ENCODE results near the gene CASP12.

Gene CASP12

GRCh38 chr11:104858882-104859775 lies 39.1 kb downstream of the CASP12 start:
- TF ChIP-seq, protein P1, sequence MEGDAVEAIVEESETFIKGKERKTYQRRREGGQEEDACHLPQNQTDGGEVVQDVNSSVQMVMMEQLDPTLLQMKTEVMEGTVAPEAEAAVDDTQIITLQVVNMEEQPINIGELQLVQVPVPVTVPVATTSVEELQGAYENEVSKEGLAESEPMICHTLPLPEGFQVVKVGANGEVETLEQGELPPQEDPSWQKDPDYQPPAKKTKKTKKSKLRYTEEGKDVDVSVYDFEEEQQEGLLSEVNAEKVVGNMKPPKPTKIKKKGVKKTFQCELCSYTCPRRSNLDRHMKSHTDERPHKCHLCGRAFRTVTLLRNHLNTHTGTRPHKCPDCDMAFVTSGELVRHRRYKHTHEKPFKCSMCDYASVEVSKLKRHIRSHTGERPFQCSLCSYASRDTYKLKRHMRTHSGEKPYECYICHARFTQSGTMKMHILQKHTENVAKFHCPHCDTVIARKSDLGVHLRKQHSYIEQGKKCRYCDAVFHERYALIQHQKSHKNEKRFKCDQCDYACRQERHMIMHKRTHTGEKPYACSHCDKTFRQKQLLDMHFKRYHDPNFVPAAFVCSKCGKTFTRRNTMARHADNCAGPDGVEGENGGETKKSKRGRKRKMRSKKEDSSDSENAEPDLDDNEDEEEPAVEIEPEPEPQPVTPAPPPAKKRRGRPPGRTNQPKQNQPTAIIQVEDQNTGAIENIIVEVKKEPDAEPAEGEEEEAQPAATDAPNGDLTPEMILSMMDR (conservative IDR thresholded peaks at IDR 0.05; ENCODE audit: control insufficient read depth, insufficient read depth, low read depth, low read length): no peak
- peak; percentile 28 for DNase-seq (ENCODE audit: low read depth)
- no peak overlapping the region for H3K4me3 ChIP-seq (ENCODE audit: control insufficient read depth, low read depth, low read length)

DNA sequence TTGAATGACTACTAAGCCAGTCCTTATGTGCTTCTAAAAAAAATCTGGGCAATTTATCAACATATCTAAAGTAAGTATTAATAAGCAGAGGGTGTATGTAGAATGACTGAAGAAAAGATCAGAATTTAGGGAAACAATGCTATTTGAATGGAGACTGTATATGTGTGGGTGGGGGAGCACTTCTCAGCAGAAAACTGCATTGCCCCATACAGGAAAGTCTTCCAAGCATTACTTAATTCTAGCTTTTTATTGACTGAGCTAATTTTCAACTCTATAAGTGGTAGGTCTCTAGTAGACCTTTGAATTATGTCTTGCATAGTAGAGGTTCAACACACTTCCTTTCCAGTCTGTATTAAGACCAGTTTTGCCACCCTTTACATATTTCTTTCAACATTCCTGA lies 41.7 kb downstream of the CASP12 start:
- no peak overlapping the region for H3K4me3 ChIP-seq (ENCODE audit: control insufficient read depth, low read depth, low read length)
- DNase-seq (ENCODE audit: low read depth): no peak
- TF ChIP-seq, protein P1 (conservative IDR thresholded peaks at IDR 0.05; ENCODE audit: control insufficient read depth, insufficient read depth, low read depth, low read length): no peak

DNA sequence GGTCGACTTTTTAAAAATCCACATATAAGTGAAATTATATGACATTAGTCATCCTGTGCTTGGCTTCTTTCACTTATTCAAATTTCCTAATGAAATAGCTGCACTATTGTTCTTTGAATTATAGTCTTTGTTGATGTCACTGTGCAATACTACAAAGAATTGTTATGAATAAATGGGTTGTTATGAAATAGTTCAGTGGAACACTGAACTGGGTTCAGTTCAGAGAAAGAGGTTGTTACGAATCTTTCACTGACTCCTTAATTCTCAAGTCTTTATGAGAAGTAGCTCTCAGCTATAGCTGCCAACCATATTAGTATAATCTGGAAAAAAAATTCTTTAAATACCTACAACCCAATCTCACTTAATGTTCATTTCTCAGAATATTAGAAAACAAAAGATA lies 42.3 kb downstream of the CASP12 start:
- no peak overlapping the region for H3K4me3 ChIP-seq (ENCODE audit: control insufficient read depth, low read depth, low read length)
- TF ChIP-seq, protein P1 (conservative IDR thresholded peaks at IDR 0.05; ENCODE audit: control insufficient read depth, insufficient read depth, low read depth, low read length): no peak
- DNase-seq (ENCODE audit: low read depth): no peak

DNA sequence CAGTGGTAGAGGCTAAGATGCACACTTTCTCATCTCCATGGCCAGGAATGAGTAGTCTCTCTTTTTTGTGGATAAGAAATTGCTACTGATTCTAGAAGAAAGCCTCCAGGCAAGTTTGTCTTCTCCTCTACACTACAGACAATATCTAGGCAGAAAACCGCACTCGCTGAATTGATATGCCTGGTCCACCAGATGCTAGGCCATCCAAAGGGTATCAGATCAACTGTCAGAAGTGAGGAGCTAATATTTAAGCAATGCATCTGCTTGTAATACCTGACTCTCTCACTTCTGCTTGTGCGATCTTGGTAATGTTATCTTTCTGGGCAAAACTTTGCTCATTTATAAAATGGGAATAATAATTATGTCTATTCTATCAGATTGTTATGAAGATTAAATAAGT lies 45.0 kb downstream of the CASP12 start:
- TF ChIP-seq, protein P1 (conservative IDR thresholded peaks at IDR 0.05; ENCODE audit: control insufficient read depth, insufficient read depth, low read depth, low read length): no peak
- no peak for DNase-seq (ENCODE audit: low read depth)
- H3K4me3 ChIP-seq (ENCODE audit: control insufficient read depth, low read depth, low read length): no peak overlapping the region

DNA sequence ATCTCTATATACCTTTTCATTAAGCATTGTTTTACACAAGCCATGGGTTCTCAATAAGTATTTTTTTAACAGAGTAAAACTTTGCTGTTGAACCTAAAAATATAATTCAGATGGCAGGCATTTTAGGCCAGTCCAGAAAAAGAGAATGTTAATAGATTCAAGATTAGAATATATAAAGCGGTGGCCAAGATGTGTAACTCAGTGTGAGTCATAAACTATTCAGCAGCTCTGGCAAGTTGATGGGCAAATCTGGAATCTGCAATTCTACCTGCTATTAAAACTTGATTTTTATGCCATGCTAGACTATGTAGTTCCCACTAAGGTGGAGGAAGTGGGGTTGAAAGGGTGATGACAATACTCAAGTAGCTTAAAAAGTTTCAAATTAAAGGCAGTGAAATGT lies 45.4 kb downstream of the CASP12 start:
- DNase-seq (ENCODE audit: low read depth): no peak
- TF ChIP-seq, protein P1 (conservative IDR thresholded peaks at IDR 0.05; ENCODE audit: control insufficient read depth, insufficient read depth, low read depth, low read length): no peak
- no peak overlapping the region for H3K4me3 ChIP-seq (ENCODE audit: control insufficient read depth, low read depth, low read length)

DNA sequence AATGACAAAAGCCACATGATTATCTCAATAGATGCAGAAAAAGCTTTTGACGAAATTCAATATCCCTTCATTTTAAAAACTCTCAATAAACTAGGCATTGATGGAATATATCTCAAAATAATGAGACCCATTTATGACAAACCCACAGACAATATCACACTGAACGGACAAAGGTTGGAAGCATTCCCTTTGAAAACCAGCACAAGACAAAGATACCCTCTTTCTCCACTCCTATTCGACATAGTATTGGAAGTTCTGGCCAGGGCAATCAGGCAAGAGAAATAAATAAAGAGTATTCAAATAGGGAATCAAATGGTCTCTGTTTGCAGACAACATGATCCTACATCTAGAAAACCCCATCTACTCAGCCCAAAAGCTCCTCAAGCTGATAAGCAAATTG lies 52.0 kb downstream of the CASP12 start:
- TF ChIP-seq, protein P1 (conservative IDR thresholded peaks at IDR 0.05; ENCODE audit: control insufficient read depth, insufficient read depth, low read depth, low read length): no peak
- no peak for DNase-seq (ENCODE audit: low read depth)
- H3K4me3 ChIP-seq (ENCODE audit: control insufficient read depth, low read depth, low read length): no peak overlapping the region
